Activated naive CD8-positive, alpha-beta T cell treated with anti-CD3 and anti-CD28 coated beads, Interleukin-2, amount 10 ng/mL, durations not matched to agents 7 days and 5 days (primary cell): ENCODE results near the gene RAB14. TPM values are rescaled to one million over a fixed set of nuclear protein-coding genes. Genes with fewer than 3 reads are reported as not detected.
A peak's percentile ranks its signal among the peaks of the same experiment; 100 is the strongest.

Source experiments
- ATAC-seq: fragments of 150-1000 bp; cut with Tn5 transposase; one replicate; pipeline ENCODE4 v1.10.0; 2021; ENCODE audit warnings: low read depth, moderate library complexity
- POLR2A ChIA-PET: fragments of 350-600 bp; sonication (Branson Sonifier 250); formaldehyde crosslinking; loops from one replicate; lab custom pipeline; 2021; ENCODE audit warnings: antibody characterized with exemption; lab: Charles Lee
- DNase-seq: peaks from one replicate; pipeline ENCODE4 v3.0.0; 2021
- H3K27ac Mint-ChIP-seq: one replicate; pipeline ENCODE4 v1.8.0; 2022; ENCODE audit warnings: mild to moderate bottlenecking, mixed read lengths
- H3K27me3 Mint-ChIP-seq: one replicate; pipeline ENCODE4 v1.8.0; 2022; ENCODE audit warnings: mild to moderate bottlenecking, moderate library complexity, mixed read lengths
- H3K36me3 Mint-ChIP-seq: one replicate; pipeline ENCODE4 v1.8.0; 2021; ENCODE audit warnings: mild to moderate bottlenecking, mixed read lengths
- H3K4me1 Mint-ChIP-seq: one replicate; pipeline ENCODE4 v1.8.0; 2021; ENCODE audit warnings: mixed read lengths
- H3K4me3 Mint-ChIP-seq: one replicate; pipeline ENCODE4 v1.8.0; 2022; ENCODE audit warnings: mild to moderate bottlenecking, moderate library complexity, mixed read lengths
- H3K9me3 Mint-ChIP-seq: one replicate; pipeline ENCODE4 v1.8.0; 2021; ENCODE audit warnings: mixed read lengths
- total RNA-seq, 2 experiments: library from RNA; stranded (reverse); gene quantifications; one replicate each; pipeline ENCODE4 v1.2.3, GENCODE V29; 2021

The RAB14 gene
- total RNA-seq, 2 experiments from 2014 or later: 68.3 to 70.5 TPM

- no peak overlapping the region for H3K27ac Mint-ChIP-seq
- no peak overlapping the region for H3K4me3 Mint-ChIP-seq
- ATAC-seq: no peak
Observed at GRCh38 chr9:121194730-121195129, 6.9 kb downstream of the RAB14 start.

GRCh38 chr9:121192959-121193640 lies 8.6 kb downstream of the RAB14 start:
- POLR2A ChIA-PET: interaction anchor here (0.6 kb wide), 1 partner anchor 164 kb away, joined by 3 read pairs; no protein-coding TSS in a partner anchor
- Mint-ChIP-seq H3K36me3 (peaks cover 14% of the 10 kb centered on the region), H3K27me3 (no peaks in the 10 kb centered on the region), H3K4me3 (no peak overlapping the region), H3K9me3 (no peaks in the 10 kb centered on the region), H3K27ac (no peak overlapping the region), H3K4me1 (peaks cover 52% of the 10 kb centered on the region)
- no peak for DNase-seq
- ATAC-seq: no peak

More at GRCh38 chr9:121194730-121195129, 6.9 kb downstream of the RAB14 start:
- POLR2A ChIA-PET: no interaction called here
- H3K27me3 Mint-ChIP-seq: no peaks in the 10 kb centered on the region
- DNase-seq: no peak
- H3K9me3 Mint-ChIP-seq: no peaks in the 10 kb centered on the region
- peaks cover 61% of the 10 kb centered on the region for H3K4me1 Mint-ChIP-seq
- peaks cover 10% of the 10 kb centered on the region for H3K36me3 Mint-ChIP-seq

GRCh38 chr9:121192518-121192917 lies 9.2 kb downstream of the RAB14 start:
- ATAC-seq (no peak), DNase-seq (no peak)
- H3K4me1 Mint-ChIP-seq: peaks cover 52% of the 10 kb centered on the region
- no peaks in the 10 kb centered on the region for H3K27me3 Mint-ChIP-seq
- POLR2A ChIA-PET: no interaction called here
- no peak overlapping the region for H3K4me3 Mint-ChIP-seq
- peaks cover 14% of the 10 kb centered on the region for H3K36me3 Mint-ChIP-seq
- H3K9me3 Mint-ChIP-seq: no peaks in the 10 kb centered on the region
- no peak overlapping the region for H3K27ac Mint-ChIP-seq

GRCh38 chr9:121191235-121191634 lies 10.4 kb downstream of the RAB14 start:
- Mint-ChIP-seq H3K4me1 (peaks cover 48% of the 10 kb centered on the region), H3K27me3 (no peaks in the 10 kb centered on the region), H3K4me3 (no peak overlapping the region), H3K36me3 (peaks cover 15% of the 10 kb centered on the region), H3K27ac (no peak overlapping the region), H3K9me3 (no peaks in the 10 kb centered on the region)
- POLR2A ChIA-PET: no interaction called here
- no peak for ATAC-seq
- DNase-seq: no peak

- H3K36me3 Mint-ChIP-seq: peaks cover 24% of the 10 kb centered on the region
- H3K4me3 Mint-ChIP-seq: no peak overlapping the region
- DNase-seq: no peak
- POLR2A ChIA-PET: interaction anchor here (1.1 kb wide), 1 partner anchor 12 kb away, joined by 3 read pairs; the partner anchor contains the start of gene RAB14
- ATAC-seq: no peak
- H3K27ac Mint-ChIP-seq: no peak overlapping the region
- H3K9me3 Mint-ChIP-seq: no peaks in the 10 kb centered on the region
- peaks cover 44% of the 10 kb centered on the region for H3K4me1 Mint-ChIP-seq
- no peaks in the 10 kb centered on the region for H3K27me3 Mint-ChIP-seq
Observed at GRCh38 chr9:121189660-121190059, 12.0 kb downstream of the RAB14 start.

- H3K36me3 Mint-ChIP-seq: peaks cover 24% of the 10 kb centered on the region
- no peak for ATAC-seq
- no peak overlapping the region for H3K27ac Mint-ChIP-seq
- H3K4me3 Mint-ChIP-seq: no peak overlapping the region
- POLR2A ChIA-PET: interaction anchor here (1.2 kb wide), 1 partner anchor 12 kb away, joined by 3 read pairs; no protein-coding TSS in a partner anchor
- H3K4me1 Mint-ChIP-seq: peaks cover 43% of the 10 kb centered on the region
- no peak for DNase-seq
- H3K27me3 Mint-ChIP-seq: no peaks in the 10 kb centered on the region
- H3K9me3 Mint-ChIP-seq: no peaks in the 10 kb centered on the region
Observed at GRCh38 chr9:121189006-121189405, 12.7 kb downstream of the RAB14 start.

- DNase-seq: no peak
- Mint-ChIP-seq H3K4me1 (peaks cover 36% of the 10 kb centered on the region), H3K27ac (no peak overlapping the region), H3K9me3 (no peaks in the 10 kb centered on the region), H3K4me3 (no peak overlapping the region), H3K36me3 (peaks cover 28% of the 10 kb centered on the region), H3K27me3 (no peaks in the 10 kb centered on the region)
- no peak for ATAC-seq
- POLR2A ChIA-PET: interaction anchor here (1.2 kb wide), 1 partner anchor 13 kb away, joined by 3 read pairs; no protein-coding TSS in a partner anchor
Observed at GRCh38 chr9:121187636-121188305, 13.9 kb downstream of the RAB14 start.

- DNase-seq (no peak), ATAC-seq (no peak)
- no peaks in the 10 kb centered on the region for H3K9me3 Mint-ChIP-seq
- H3K27me3 Mint-ChIP-seq: no peaks in the 10 kb centered on the region
- peaks cover 32% of the 10 kb centered on the region for H3K4me1 Mint-ChIP-seq
- no peak overlapping the region for H3K4me3 Mint-ChIP-seq
- POLR2A ChIA-PET: interaction anchor here (0.8 to 1.2 kb wide), 2 partner anchors 14 to 15 kb away, joined by 4 to 5 read pairs; no protein-coding TSS in a partner anchor
- peak overlapping the region; percentile 50 for H3K27ac Mint-ChIP-seq
- H3K36me3 Mint-ChIP-seq: peaks cover 27% of the 10 kb centered on the region
Observed at GRCh38 chr9:121185774-121186403, 15.8 kb downstream of the RAB14 start.

GRCh38 chr9:121185178-121185745 lies 16.4 kb downstream of the RAB14 start:
- ATAC-seq: no peak
- H3K27me3 Mint-ChIP-seq: no peaks in the 10 kb centered on the region
- H3K27ac Mint-ChIP-seq: no peak overlapping the region
- H3K9me3 Mint-ChIP-seq: no peaks in the 10 kb centered on the region
- no peak overlapping the region for H3K4me3 Mint-ChIP-seq
- H3K36me3 Mint-ChIP-seq: peaks cover 25% of the 10 kb centered on the region
- POLR2A ChIA-PET: interaction anchor here (0.8 to 1.2 kb wide), 2 partner anchors 13 to 15 kb away, joined by 4 to 5 read pairs; no protein-coding TSS in a partner anchor
- H3K4me1 Mint-ChIP-seq: peaks cover 26% of the 10 kb centered on the region
- DNase-seq: no peak

- peaks cover 23% of the 10 kb centered on the region for H3K36me3 Mint-ChIP-seq
- H3K27ac Mint-ChIP-seq: no peak overlapping the region
- H3K27me3 Mint-ChIP-seq: no peaks in the 10 kb centered on the region
- H3K4me1 Mint-ChIP-seq: peaks cover 25% of the 10 kb centered on the region
- POLR2A ChIA-PET: no interaction called here
- no peak for DNase-seq
- no peak overlapping the region for H3K4me3 Mint-ChIP-seq
- no peaks in the 10 kb centered on the region for H3K9me3 Mint-ChIP-seq
- ATAC-seq: no peak
Observed at GRCh38 chr9:121184463-121184862, 17.2 kb downstream of the RAB14 start.

- Mint-ChIP-seq H3K36me3 (peaks cover 21% of the 10 kb centered on the region), H3K27me3 (no peaks in the 10 kb centered on the region), H3K4me1 (peaks cover 23% of the 10 kb centered on the region), H3K27ac (no peak overlapping the region), H3K9me3 (no peaks in the 10 kb centered on the region), H3K4me3 (no peak overlapping the region)
- DNase-seq (no peak), ATAC-seq (no peak)
- POLR2A ChIA-PET: no interaction called here
Observed at GRCh38 chr9:121183666-121184423, 17.8 kb downstream of the RAB14 start.

- Mint-ChIP-seq H3K9me3 (no peaks in the 10 kb centered on the region), H3K4me3 (no peak overlapping the region), H3K4me1 (peaks cover 20% of the 10 kb centered on the region), H3K27ac (no peak overlapping the region), H3K27me3 (no peaks in the 10 kb centered on the region), H3K36me3 (peaks cover 24% of the 10 kb centered on the region)
- no peak for ATAC-seq
- DNase-seq: no peak
- POLR2A ChIA-PET: no interaction called here
Observed at GRCh38 chr9:121182989-121183388, 18.7 kb downstream of the RAB14 start.
